Memory B cell (primary cell): ENCODE data around the gene TRIP13.
A peak's percentile ranks its signal among the peaks of the same experiment; 100 is the strongest.

Experiments used
- ATAC-seq: fragments of 150-1000 bp; cut with Tn5 transposase; 2 replicates; pipeline ENCODE4 v1.10.0; 2021; ENCODE audit warnings: low read depth, mild to moderate bottlenecking, moderate library complexity
- DNase-seq, 2 donors: peaks; one replicate each; pipeline ENCODE4 v3.0.0; 2022; ENCODE audit warnings: low spot score in 2 of 2
- H3K27ac Mint-ChIP-seq: one replicate; pipeline ENCODE4 v1.8.0; 2022; ENCODE audit warnings: mild to moderate bottlenecking, moderate library complexity, mixed read lengths
- H3K27me3 Mint-ChIP-seq: one replicate; pipeline ENCODE4 v1.8.0; 2022; ENCODE audit warnings: mixed read lengths
- H3K36me3 Mint-ChIP-seq: one replicate; pipeline ENCODE4 v1.8.0; 2022; ENCODE audit warnings: mild to moderate bottlenecking, mixed read lengths
- H3K4me1 Mint-ChIP-seq: one replicate; pipeline ENCODE4 v1.8.0; 2022; ENCODE audit warnings: mixed read lengths
- H3K4me3 Mint-ChIP-seq: one replicate; pipeline ENCODE4 v1.8.0; 2022; ENCODE audit warnings: mild to moderate bottlenecking, moderate library complexity, mixed read lengths
- H3K9me3 Mint-ChIP-seq: one replicate; pipeline ENCODE4 v1.8.0; 2022; ENCODE audit warnings: mixed read lengths

TRIP13 gene

GRCh38 chr5:861442-862366 lies 31.0 kb upstream of the TRIP13 start:
- H3K27ac Mint-ChIP-seq: no peak overlapping the region

GRCh38 chr5:862367-863243 lies 30.1 kb upstream of the TRIP13 start:
- no peak for ATAC-seq
- Mint-ChIP-seq H3K9me3 (no peaks in the 10 kb centered on the region), H3K36me3 (peaks cover 25% of the 10 kb centered on the region), H3K27ac (no peak overlapping the region), H3K4me1 (peaks cover 3% of the 10 kb centered on the region), H3K4me3 (no peak overlapping the region), H3K27me3 (no peaks in the 10 kb centered on the region)
- no peak for DNase-seq

More at GRCh38 chr5:861442-862366, 31.0 kb upstream of the TRIP13 start:
- Mint-ChIP-seq H3K4me1 (peaks cover 3% of the 10 kb centered on the region), H3K27me3 (no peaks in the 10 kb centered on the region), H3K4me3 (no peak overlapping the region), H3K36me3 (peaks cover 20% of the 10 kb centered on the region), H3K9me3 (no peaks in the 10 kb centered on the region)
- ATAC-seq (no peak), DNase-seq (no peak)

- no peak overlapping the region for H3K27ac Mint-ChIP-seq
- no peak for ATAC-seq
- peaks cover 3% of the 10 kb centered on the region for H3K4me1 Mint-ChIP-seq
- peaks cover 30% of the 10 kb centered on the region for H3K36me3 Mint-ChIP-seq
- no peak for DNase-seq
- no peak overlapping the region for H3K4me3 Mint-ChIP-seq
- no peaks in the 10 kb centered on the region for H3K27me3 Mint-ChIP-seq
- no peaks in the 10 kb centered on the region for H3K9me3 Mint-ChIP-seq
Measured at GRCh38 chr5:863244-863805, 29.4 kb upstream of the TRIP13 start.

DNA sequence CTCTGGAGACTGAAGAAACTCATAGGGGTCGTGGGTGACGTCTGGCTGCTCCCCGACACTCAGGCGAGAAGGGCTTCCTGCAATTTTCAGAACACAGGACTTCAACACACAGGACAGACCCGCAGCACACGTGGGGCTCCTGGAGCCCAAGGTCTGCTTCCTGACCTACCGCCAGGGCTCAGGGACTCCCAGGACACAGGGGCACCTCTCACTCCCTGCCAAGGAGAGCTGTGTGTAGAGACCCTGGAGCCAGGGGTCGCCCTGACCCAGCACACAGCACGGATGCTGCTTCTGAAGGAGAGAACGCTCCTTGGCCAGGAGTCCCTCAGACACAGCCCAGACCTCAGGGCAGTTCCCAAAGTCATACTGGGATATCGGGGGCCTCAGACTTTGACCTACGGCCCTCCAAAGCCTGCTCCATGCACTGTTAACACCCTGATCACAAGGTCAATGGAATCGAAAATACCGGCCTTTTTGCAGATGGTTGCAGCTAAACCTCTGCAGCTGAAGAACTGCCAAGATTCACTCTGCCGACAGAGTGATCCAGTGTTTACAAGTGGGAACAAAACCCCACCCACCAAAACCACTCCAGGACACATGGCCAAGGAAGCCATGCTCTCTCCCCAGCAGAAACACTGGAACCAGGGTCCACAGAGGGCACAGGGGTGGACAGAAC lies 28.1 kb upstream of the TRIP13 start:
- Mint-ChIP-seq H3K4me1 (peaks cover 3% of the 10 kb centered on the region), H3K27me3 (no peaks in the 10 kb centered on the region), H3K27ac (no peak overlapping the region), H3K36me3 (peaks cover 38% of the 10 kb centered on the region), H3K4me3 (no peak overlapping the region), H3K9me3 (no peaks in the 10 kb centered on the region)
- ATAC-seq (no peak), DNase-seq (no peak)

GRCh38 chr5:865168-865521 lies 27.5 kb upstream of the TRIP13 start:
- ATAC-seq (no peak), DNase-seq (no peak)
- peaks cover 3% of the 10 kb centered on the region for H3K4me1 Mint-ChIP-seq
- H3K9me3 Mint-ChIP-seq: no peaks in the 10 kb centered on the region
- H3K27ac Mint-ChIP-seq: no peak overlapping the region
- no peaks in the 10 kb centered on the region for H3K27me3 Mint-ChIP-seq
- H3K4me3 Mint-ChIP-seq: no peak overlapping the region
- H3K36me3 Mint-ChIP-seq: peaks cover 40% of the 10 kb centered on the region

- Mint-ChIP-seq H3K27ac (no peak overlapping the region), H3K4me1 (peaks cover 2% of the 10 kb centered on the region), H3K27me3 (no peaks in the 10 kb centered on the region), H3K36me3 (peaks cover 40% of the 10 kb centered on the region), H3K9me3 (no peaks in the 10 kb centered on the region), H3K4me3 (no peak overlapping the region)
- ATAC-seq (no peak), DNase-seq (no peak)
Measured at GRCh38 chr5:865771-866170, 26.9 kb upstream of the TRIP13 start.

DNA sequence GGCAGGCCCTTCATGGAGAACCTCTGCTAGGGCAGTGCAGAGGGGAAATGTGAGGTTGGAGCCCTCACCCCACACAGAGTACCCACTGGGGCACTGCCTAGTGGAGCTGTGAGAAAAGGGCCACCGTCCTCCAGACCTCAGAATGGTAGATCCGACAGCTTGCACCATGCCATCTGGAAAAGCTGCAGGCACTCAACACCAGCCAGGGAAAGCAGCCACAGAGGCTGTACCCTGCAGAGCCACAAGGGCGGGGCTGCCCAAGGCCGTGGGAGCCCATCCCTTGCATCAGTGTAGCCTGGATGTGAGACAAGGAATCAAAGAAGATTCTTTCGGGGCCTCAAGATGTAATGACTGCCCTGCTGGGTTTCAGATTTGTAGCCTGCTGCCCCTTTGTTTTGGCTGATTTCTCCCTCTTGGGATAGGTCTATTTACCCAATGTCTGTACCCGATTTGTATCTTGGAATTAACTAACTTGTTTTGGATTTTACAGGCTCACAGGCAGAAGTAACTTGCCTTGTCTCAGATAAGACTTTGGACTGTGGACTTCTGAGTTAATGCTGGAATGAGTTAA lies 25.3 kb upstream of the TRIP13 start:
- Mint-ChIP-seq H3K4me1 (no peaks in the 10 kb centered on the region), H3K9me3 (no peaks in the 10 kb centered on the region), H3K36me3 (peaks cover 40% of the 10 kb centered on the region), H3K27ac (no peak overlapping the region), H3K27me3 (no peaks in the 10 kb centered on the region), H3K4me3 (no peak overlapping the region)
- ATAC-seq (no peak), DNase-seq (no peak)

DNA sequence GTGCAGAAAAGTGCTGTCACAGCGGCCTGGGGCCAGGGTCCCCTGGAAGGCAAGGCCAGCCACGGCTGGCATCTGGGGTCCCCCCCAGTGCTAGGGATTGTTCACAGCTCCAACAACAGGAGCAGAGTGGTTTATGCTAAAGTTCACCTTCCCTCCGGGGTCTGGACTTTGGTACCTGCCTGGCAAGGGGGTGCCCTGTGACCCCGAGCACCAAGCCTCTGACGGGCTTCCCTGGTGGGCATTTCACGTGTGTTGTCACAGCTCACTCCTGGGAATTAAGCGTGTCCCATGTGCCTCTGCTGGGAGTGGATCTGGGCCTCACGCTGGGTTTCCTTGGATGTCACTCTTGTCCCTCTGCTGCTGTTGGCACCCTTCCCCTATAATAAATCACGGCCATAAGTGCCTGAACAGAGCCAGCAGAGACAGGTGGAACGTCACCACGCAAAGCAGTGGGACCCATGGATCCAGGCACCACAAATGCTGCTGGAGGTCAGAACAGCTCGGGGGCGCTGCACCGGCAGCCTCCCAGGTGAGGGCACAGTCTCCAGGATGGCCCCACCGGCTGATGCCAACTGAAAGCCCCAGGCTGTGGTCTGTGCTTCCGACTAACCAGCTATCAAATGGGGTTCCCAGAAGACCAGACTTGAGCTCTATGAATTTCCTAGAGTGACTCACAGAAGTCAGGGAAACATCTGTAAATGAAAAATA lies 24.1 kb upstream of the TRIP13 start:
- peaks cover 4% of the 10 kb centered on the region for H3K4me1 Mint-ChIP-seq
- no peak overlapping the region for H3K27ac Mint-ChIP-seq
- ATAC-seq: no peak

GRCh38 chr5:870956-871355 lies 21.7 kb upstream of the TRIP13 start:
- DNase-seq (no peak), ATAC-seq (no peak)
- Mint-ChIP-seq H3K36me3 (peaks cover 45% of the 10 kb centered on the region), H3K27me3 (no peaks in the 10 kb centered on the region), H3K4me1 (peaks cover 4% of the 10 kb centered on the region), H3K9me3 (no peaks in the 10 kb centered on the region), H3K4me3 (no peak overlapping the region), H3K27ac (no peak overlapping the region)

More for the DNA sequence above, 24.1 kb upstream of the TRIP13 start:
- H3K9me3 Mint-ChIP-seq: no peaks in the 10 kb centered on the region
- no peaks in the 10 kb centered on the region for H3K27me3 Mint-ChIP-seq
- DNase-seq: no peak
- peaks cover 41% of the 10 kb centered on the region for H3K36me3 Mint-ChIP-seq
- H3K4me3 Mint-ChIP-seq: no peak overlapping the region

- Mint-ChIP-seq H3K9me3 (no peaks in the 10 kb centered on the region), H3K4me1 (peaks cover 4% of the 10 kb centered on the region), H3K27me3 (no peaks in the 10 kb centered on the region), H3K36me3 (peaks cover 39% of the 10 kb centered on the region), H3K4me3 (no peak overlapping the region), H3K27ac (no peak overlapping the region)
- DNase-seq: no peak
- no peak for ATAC-seq
Measured at GRCh38 chr5:871596-872298, 20.9 kb upstream of the TRIP13 start.

GRCh38 chr5:872301-872700 lies 20.4 kb upstream of the TRIP13 start:
- H3K27ac Mint-ChIP-seq: no peak overlapping the region
- DNase-seq (no peak), ATAC-seq (no peak)
- H3K9me3 Mint-ChIP-seq: no peaks in the 10 kb centered on the region
- H3K36me3 Mint-ChIP-seq: peaks cover 39% of the 10 kb centered on the region
- no peaks in the 10 kb centered on the region for H3K27me3 Mint-ChIP-seq
- no peak overlapping the region for H3K4me3 Mint-ChIP-seq
- peaks cover 4% of the 10 kb centered on the region for H3K4me1 Mint-ChIP-seq

GRCh38 chr5:873328-873727 lies 19.4 kb upstream of the TRIP13 start:
- no peak for DNase-seq
- peak; percentile 29 for ATAC-seq
- Mint-ChIP-seq H3K27ac (no peak overlapping the region), H3K27me3 (no peaks in the 10 kb centered on the region), H3K4me1 (peaks cover 4% of the 10 kb centered on the region), H3K36me3 (peaks cover 36% of the 10 kb centered on the region), H3K9me3 (no peaks in the 10 kb centered on the region), H3K4me3 (no peak overlapping the region)
